K562 (cell line): ENCODE results near the gene PIM3.

Experiments used
- CREB1 ChIP-seq, 2 experiments: sonication (generic) in 1 of 2; formaldehyde crosslinking in 1 of 2; IDR thresholded peaks; 2 replicates each; pipeline versions ENCODE4 v1.6.1 to v1.8.0; 2012 to 2022; ENCODE audit warnings: inconsistent platforms in 1 of 2, mild to moderate bottlenecking in 1 of 2, missing genetic modification reagents in 1 of 2, moderate library complexity in 1 of 2
- HCFC1 ChIP-seq: IDR thresholded peaks from 2 replicates; pipeline ENCODE4 v1.6.1; 2012; ENCODE audit warnings: low read depth, low read length, improper control_type of control experiment
- MAFK ChIP-seq: IDR thresholded peaks from 2 replicates; pipeline ENCODE4 v1.6.1; 2011; ENCODE audit warnings: low read length, improper control_type of control experiment
- MYNN ChIP-seq, 2 experiments: sonication (generic); formaldehyde crosslinking in 1 of 2; IDR thresholded peaks; 2 replicates each; pipeline versions ENCODE4 v1.5.0 to v1.6.1; 2016 to 2020; ENCODE audit warnings: antibody characterized with exemption in 1 of 2, missing genetic modification reagents in 1 of 2
- PHF21A ChIP-seq: fragments of 450-650 bp; IDR thresholded peaks from 2 replicates; pipeline ENCODE4 v1.6.1; 2017; ENCODE audit warnings: low read depth, borderline replicate concordance
- POLR2A ChIP-seq: fragments of 450-650 bp; conservative IDR thresholded peaks from 2 replicates; pipeline ENCODE4 v1.6.1; 2016
- TAF1 ChIP-seq: IDR thresholded peaks from 2 replicates; pipeline ENCODE4 v1.6.1; 2011; ENCODE audit warnings: mild to moderate bottlenecking, low read length, moderate library complexity; ENCODE audit not compliant: insufficient read depth, control insufficient read depth, severe bottlenecking; ENCODE audit errors: extremely low read depth
- TAF15 ChIP-seq: fragments of 200-400 bp; formaldehyde crosslinking; IDR thresholded peaks from 2 replicates; pipeline ENCODE4 v1.6.1; 2017; ENCODE audit warnings: mild to moderate bottlenecking, low read depth, low read length, moderate library complexity
- UBTF ChIP-seq, 2 experiments: IDR thresholded peaks; 2 replicates each; pipeline ENCODE4 v1.6.1; 2012; ENCODE audit warnings: improper control_type of control experiment in 2 of 2, low read depth in 2 of 2, low read length in 2 of 2, borderline replicate concordance in 1 of 2
- TF ChIP-seq, protein P1 (sequence below): IDR thresholded peaks from 2 replicates; pipeline ENCODE4 v1.6.1; 2012; ENCODE audit warnings: low read depth, low read length, improper control_type of control experiment, borderline replicate concordance
- TF ChIP-seq, protein P2 (sequence below): sonication (generic); formaldehyde crosslinking; IDR thresholded peaks from 2 replicates; pipeline ENCODE4 v1.5.0; 2020; ENCODE audit warnings: missing genetic modification reagents
- TF ChIP-seq, protein P3 (sequence below), 3 experiments: IDR thresholded peaks in 2 of 3; conservative IDR thresholded peaks in 1 of 3; 2 replicates each; pipeline ENCODE4 v1.5.1; 2011 to 2012; ENCODE audit warnings: low read length in 3 of 3, mild to moderate bottlenecking in 3 of 3, control low read depth in 2 of 3, improper control_type of control experiment in 1 of 3, inconsistent platforms in 1 of 3, low read depth in 1 of 3, mixed read lengths in 1 of 3, moderate library complexity in 1 of 3; ENCODE audit not compliant: insufficient read depth in 2 of 3
- TF ChIP-seq, protein P4 (sequence below): IDR thresholded peaks from 3 replicates; pipeline ENCODE4 v1.6.1; 2011; ENCODE audit warnings: borderline replicate concordance, mild to moderate bottlenecking, moderate library complexity; ENCODE audit not compliant: insufficient read length; ENCODE audit errors: extremely low read depth

- TF ChIP-seq TAF15 (no peak), PHF21A (no peak), CREB1 (IDR thresholded peaks at IDR 0.05) (no peak), CREB1 (CRISPR knock-in tag; IDR thresholded peaks at IDR 0.05) (no peak), POLR2A (no peak), TAF1 (no peak), MYNN (IDR thresholded peaks at IDR 0.05) (no peak), MYNN (CRISPR knock-in tag; IDR thresholded peaks at IDR 0.05) (no peak), HCFC1 (no peak), UBTF (IDR thresholded peaks at IDR 0.05; ENCODE audit: borderline replicate concordance in 1 of 2, low read depth in 2 of 2, low read length in 2 of 2) (no peak), MAFK (no peak)
- TF ChIP-seq, protein P1, sequence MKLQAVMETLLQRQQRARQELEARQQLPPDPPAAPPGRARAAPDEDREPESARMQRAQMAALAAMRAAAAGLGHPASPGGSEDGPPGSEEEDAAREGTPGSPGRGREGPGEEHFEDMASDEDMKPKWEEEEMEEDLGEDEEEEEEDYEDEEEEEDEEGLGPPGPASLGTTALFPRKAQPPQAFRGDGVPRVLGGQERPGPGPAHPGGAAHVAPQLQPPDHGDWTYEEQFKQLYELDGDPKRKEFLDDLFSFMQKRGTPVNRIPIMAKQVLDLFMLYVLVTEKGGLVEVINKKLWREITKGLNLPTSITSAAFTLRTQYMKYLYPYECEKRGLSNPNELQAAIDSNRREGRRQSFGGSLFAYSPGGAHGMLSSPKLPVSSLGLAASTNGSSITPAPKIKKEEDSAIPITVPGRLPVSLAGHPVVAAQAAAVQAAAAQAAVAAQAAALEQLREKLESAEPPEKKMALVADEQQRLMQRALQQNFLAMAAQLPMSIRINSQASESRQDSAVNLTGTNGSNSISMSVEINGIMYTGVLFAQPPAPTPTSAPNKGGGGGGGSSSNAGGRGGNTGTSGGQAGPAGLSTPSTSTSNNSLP = no peak
- TF ChIP-seq, protein P2, sequence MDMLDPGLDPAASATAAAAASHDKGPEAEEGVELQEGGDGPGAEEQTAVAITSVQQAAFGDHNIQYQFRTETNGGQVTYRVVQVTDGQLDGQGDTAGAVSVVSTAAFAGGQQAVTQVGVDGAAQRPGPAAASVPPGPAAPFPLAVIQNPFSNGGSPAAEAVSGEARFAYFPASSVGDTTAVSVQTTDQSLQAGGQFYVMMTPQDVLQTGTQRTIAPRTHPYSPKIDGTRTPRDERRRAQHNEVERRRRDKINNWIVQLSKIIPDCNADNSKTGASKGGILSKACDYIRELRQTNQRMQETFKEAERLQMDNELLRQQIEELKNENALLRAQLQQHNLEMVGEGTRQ (CRISPR knock-in tag) = no peak
- TF ChIP-seq, protein P3, sequence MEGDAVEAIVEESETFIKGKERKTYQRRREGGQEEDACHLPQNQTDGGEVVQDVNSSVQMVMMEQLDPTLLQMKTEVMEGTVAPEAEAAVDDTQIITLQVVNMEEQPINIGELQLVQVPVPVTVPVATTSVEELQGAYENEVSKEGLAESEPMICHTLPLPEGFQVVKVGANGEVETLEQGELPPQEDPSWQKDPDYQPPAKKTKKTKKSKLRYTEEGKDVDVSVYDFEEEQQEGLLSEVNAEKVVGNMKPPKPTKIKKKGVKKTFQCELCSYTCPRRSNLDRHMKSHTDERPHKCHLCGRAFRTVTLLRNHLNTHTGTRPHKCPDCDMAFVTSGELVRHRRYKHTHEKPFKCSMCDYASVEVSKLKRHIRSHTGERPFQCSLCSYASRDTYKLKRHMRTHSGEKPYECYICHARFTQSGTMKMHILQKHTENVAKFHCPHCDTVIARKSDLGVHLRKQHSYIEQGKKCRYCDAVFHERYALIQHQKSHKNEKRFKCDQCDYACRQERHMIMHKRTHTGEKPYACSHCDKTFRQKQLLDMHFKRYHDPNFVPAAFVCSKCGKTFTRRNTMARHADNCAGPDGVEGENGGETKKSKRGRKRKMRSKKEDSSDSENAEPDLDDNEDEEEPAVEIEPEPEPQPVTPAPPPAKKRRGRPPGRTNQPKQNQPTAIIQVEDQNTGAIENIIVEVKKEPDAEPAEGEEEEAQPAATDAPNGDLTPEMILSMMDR (IDR thresholded peaks at IDR 0.05 in 2 of 3, conservative IDR thresholded peaks at IDR 0.05 in 1 of 3; ENCODE audit: insufficient read depth in 2 of 3, low read depth in 1 of 3, low read length in 3 of 3) = no peak
- TF ChIP-seq, protein P4, sequence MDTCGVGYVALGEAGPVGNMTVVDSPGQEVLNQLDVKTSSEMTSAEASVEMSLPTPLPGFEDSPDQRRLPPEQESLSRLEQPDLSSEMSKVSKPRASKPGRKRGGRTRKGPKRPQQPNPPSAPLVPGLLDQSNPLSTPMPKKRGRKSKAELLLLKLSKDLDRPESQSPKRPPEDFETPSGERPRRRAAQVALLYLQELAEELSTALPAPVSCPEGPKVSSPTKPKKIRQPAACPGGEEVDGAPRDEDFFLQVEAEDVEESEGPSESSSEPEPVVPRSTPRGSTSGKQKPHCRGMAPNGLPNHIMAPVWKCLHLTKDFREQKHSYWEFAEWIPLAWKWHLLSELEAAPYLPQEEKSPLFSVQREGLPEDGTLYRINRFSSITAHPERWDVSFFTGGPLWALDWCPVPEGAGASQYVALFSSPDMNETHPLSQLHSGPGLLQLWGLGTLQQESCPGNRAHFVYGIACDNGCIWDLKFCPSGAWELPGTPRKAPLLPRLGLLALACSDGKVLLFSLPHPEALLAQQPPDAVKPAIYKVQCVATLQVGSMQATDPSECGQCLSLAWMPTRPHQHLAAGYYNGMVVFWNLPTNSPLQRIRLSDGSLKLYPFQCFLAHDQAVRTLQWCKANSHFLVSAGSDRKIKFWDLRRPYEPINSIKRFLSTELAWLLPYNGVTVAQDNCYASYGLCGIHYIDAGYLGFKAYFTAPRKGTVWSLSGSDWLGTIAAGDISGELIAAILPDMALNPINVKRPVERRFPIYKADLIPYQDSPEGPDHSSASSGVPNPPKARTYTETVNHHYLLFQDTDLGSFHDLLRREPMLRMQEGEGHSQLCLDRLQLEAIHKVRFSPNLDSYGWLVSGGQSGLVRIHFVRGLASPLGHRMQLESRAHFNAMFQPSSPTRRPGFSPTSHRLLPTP = no peak
Observed at GRCh38 chr22:49956418-49956770, 4.2 kb upstream of the PIM3 start.
